ENCODE measurements around the gene TAF12. TPM values are rescaled to one million over a fixed set of nuclear protein-coding genes. Genes with fewer than 3 reads are reported as not detected.

TAF12 gene
- total RNA-seq, 1 experiment from 2014 or later = 28.4 TPM

GRCh38 chr1:28565040-28565439 lies 77.8 kb downstream of the TAF12 start:
- H3K4me3 ChIP-seq = no peak overlapping the region
- H3F3A ChIP-seq (ENCODE audit: insufficient read depth, low read depth) = no peaks in the 10 kb centered on the region
- no peak overlapping the region for H3K27ac ChIP-seq
- intact Hi-C loops (cut with micrococcal nuclease; ENCODE audit: unreplicated experiment) = no loop called here
- no TSS peak for BruUV-seq (replicated peaks)
- H3K4me1 ChIP-seq (replicated peaks; ENCODE audit: insufficient read depth) = no peaks in the 10 kb centered on the region
- no peaks in the 10 kb centered on the region for H3K9me3 ChIP-seq (ENCODE audit: insufficient read depth, low read depth)
- no peak for DNase-seq
- POLR2A ChIA-PET (ENCODE audit: unreplicated experiment) = interaction anchor here (0.6 kb wide), 1 partner anchor 81 kb away, joined by 4 read pairs; no protein-coding TSS in a partner anchor
- CTCF ChIA-PET = interaction anchor here (0.7 kb wide), 1 partner anchor 12 kb away, joined by 4 read pairs; no protein-coding TSS in a partner anchor
- no peaks in the 10 kb centered on the region for H3K79me2 ChIP-seq (ENCODE audit: low read depth)
- H3K27me3 ChIP-seq (ENCODE audit: insufficient read depth, low read depth) = no peaks in the 10 kb centered on the region
- H3K4me2 ChIP-seq = no peak overlapping the region
- no peaks in the 10 kb centered on the region for H3K9me2 ChIP-seq (ENCODE audit: insufficient read depth)
- H2AFZ ChIP-seq = no peak overlapping the region
- no peaks in the 10 kb centered on the region for H3K36me3 ChIP-seq (ENCODE audit: low read depth)
- no peaks in the 10 kb centered on the region for H4K20me1 ChIP-seq (ENCODE audit: insufficient read depth)
- TF ChIP-seq, protein P1, sequence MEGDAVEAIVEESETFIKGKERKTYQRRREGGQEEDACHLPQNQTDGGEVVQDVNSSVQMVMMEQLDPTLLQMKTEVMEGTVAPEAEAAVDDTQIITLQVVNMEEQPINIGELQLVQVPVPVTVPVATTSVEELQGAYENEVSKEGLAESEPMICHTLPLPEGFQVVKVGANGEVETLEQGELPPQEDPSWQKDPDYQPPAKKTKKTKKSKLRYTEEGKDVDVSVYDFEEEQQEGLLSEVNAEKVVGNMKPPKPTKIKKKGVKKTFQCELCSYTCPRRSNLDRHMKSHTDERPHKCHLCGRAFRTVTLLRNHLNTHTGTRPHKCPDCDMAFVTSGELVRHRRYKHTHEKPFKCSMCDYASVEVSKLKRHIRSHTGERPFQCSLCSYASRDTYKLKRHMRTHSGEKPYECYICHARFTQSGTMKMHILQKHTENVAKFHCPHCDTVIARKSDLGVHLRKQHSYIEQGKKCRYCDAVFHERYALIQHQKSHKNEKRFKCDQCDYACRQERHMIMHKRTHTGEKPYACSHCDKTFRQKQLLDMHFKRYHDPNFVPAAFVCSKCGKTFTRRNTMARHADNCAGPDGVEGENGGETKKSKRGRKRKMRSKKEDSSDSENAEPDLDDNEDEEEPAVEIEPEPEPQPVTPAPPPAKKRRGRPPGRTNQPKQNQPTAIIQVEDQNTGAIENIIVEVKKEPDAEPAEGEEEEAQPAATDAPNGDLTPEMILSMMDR (conservative IDR thresholded peaks at IDR 0.05) = no peak
- TF ChIP-seq EZH2 (IDR thresholded peaks at IDR 0.05; ENCODE audit: low read depth) = no peak

DNA sequence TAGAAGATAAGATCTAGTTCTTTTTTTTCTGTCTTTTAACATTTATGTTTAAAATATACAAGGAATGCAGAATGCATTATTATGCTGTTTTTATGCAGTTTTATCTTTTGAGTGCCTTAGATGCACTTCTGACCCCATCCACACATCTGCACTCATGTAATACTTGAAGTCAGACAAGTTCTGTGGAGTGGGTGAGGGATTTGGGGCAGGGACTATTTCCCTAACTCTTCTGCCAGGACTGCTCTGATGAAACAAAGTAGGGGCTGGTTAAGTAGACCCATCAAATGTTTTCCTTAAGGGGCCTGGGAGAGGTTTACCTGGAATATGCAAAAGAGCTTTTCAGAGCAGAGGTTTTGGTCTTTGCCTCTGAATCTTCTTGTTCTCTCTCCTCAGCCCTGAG lies 78.6 kb downstream of the TAF12 start:
- Histone ChIP-seq H3F3A (ENCODE audit: insufficient read depth, low read depth) (no peaks in the 10 kb centered on the region), H3K27me3 (ENCODE audit: insufficient read depth, low read depth) (no peaks in the 10 kb centered on the region), H3K4me1 (replicated peaks; ENCODE audit: insufficient read depth) (no peaks in the 10 kb centered on the region), H3K9me3 (ENCODE audit: insufficient read depth, low read depth) (no peaks in the 10 kb centered on the region), H3K4me3 (no peak overlapping the region), H3K79me2 (ENCODE audit: low read depth) (no peaks in the 10 kb centered on the region), H4K20me1 (ENCODE audit: insufficient read depth) (no peaks in the 10 kb centered on the region), H3K9me2 (ENCODE audit: insufficient read depth) (no peaks in the 10 kb centered on the region), H3K36me3 (ENCODE audit: low read depth) (no peaks in the 10 kb centered on the region), H2AFZ (no peak overlapping the region), H3K4me2 (no peak overlapping the region), H3K27ac (no peak overlapping the region)
- ChIA-PET CTCF (no interaction called here), POLR2A (ENCODE audit: unreplicated experiment) (no interaction called here)
- BruUV-seq (replicated peaks) = no TSS peak
- TF ChIP-seq EZH2 (IDR thresholded peaks at IDR 0.05; ENCODE audit: low read depth) = no peak
- TF ChIP-seq, protein P1 (conservative IDR thresholded peaks at IDR 0.05) = no peak
- DNase-seq = no peak
- intact Hi-C loops (cut with micrococcal nuclease; ENCODE audit: unreplicated experiment) = no loop called here

DNA sequence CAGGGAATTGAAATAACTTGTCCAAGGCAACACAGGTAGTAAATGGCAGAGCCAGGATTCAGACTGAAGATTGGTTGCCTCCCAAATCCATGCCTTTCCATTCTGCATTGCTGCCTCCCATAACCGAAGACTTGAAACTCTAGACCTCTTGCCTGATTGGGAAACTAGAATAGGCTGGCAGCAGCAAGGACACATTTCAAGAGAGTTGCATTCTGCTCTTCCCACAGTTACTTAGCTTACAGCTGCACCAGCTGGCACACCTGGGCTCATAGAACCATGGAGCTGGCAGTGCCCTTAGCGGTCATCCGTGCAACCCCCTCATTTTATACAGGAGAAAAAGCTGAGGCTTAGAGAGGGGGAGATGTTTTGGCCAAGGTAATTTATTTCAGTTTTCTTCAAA lies 82.0 kb downstream of the TAF12 start:
- no peaks in the 10 kb centered on the region for H3K27me3 ChIP-seq (ENCODE audit: insufficient read depth, low read depth)
- H4K20me1 ChIP-seq (ENCODE audit: insufficient read depth) = no peaks in the 10 kb centered on the region
- H3K27ac ChIP-seq = no peak overlapping the region
- intact Hi-C loops (cut with micrococcal nuclease; ENCODE audit: unreplicated experiment) = no loop called here
- ChIA-PET CTCF (no interaction called here), POLR2A (ENCODE audit: unreplicated experiment) (interaction anchor here (0.6 kb wide), 1 partner anchor 63 kb away, joined by 6 read pairs; no protein-coding TSS in a partner anchor)
- no peak overlapping the region for H2AFZ ChIP-seq
- BruUV-seq (replicated peaks) = no TSS peak
- TF ChIP-seq EZH2 (IDR thresholded peaks at IDR 0.05; ENCODE audit: low read depth) = no peak
- TF ChIP-seq, protein P1 (conservative IDR thresholded peaks at IDR 0.05) = no peak
- H3K4me1 ChIP-seq (replicated peaks; ENCODE audit: insufficient read depth) = no peaks in the 10 kb centered on the region
- H3K79me2 ChIP-seq (ENCODE audit: low read depth) = no peaks in the 10 kb centered on the region
- no peaks in the 10 kb centered on the region for H3K9me2 ChIP-seq (ENCODE audit: insufficient read depth)
- no peak overlapping the region for H3K4me3 ChIP-seq
- H3K9me3 ChIP-seq (ENCODE audit: insufficient read depth, low read depth) = no peaks in the 10 kb centered on the region
- no peak for DNase-seq
- no peak overlapping the region for H3K4me2 ChIP-seq
- no peaks in the 10 kb centered on the region for H3K36me3 ChIP-seq (ENCODE audit: low read depth)
- no peaks in the 10 kb centered on the region for H3F3A ChIP-seq (ENCODE audit: insufficient read depth, low read depth)

Other genes starting within 250 kb of the TAF12 start
- gene RCC1, start 137.0 kb downstream of the TAF12 start, total RNA-seq (2021) = 134 and 156 TPM in 2 replicates
- gene TRNAU1AP, start 90.0 kb downstream of the TAF12 start, total RNA-seq (2021) = 31.7 and 43.0 TPM in 2 replicates
- 7.6 and 13.2 TPM in 2 replicates for gene RAB42, start 50.8 kb downstream of the TAF12 start, total RNA-seq (2021)
- not detected in 2 replicates for gene RNU11, start 5.5 kb upstream of the TAF12 start, total RNA-seq (2021)
- gene GMEB1, start 25.7 kb upstream of the TAF12 start, total RNA-seq (2021) = 8.9 and 9.7 TPM in 2 replicates
- 46.4 and 63.4 TPM in 2 replicates for gene YTHDF2, start 93.9 kb upstream of the TAF12 start, total RNA-seq (2021)
- gene OPRD1, start 169.1 kb upstream of the TAF12 start, total RNA-seq (2021) = not detected in 2 replicates

All from PC-9 (cell line).